H1 (cell line): Measurements from ENCODE around the gene GPR156. TPM values are rescaled to one million over a fixed set of nuclear protein-coding genes. Genes with fewer than 3 reads are reported as not detected.
"Not testable (repeated sequence)": the region's sequence is repeated elsewhere in the genome, so short reads cannot be mapped to it uniquely, and the experiment has no call there.

Experiments used
- CTCF ChIA-PET: fragments of 300-600 bp; sonication (Branson Sonifier 250); formaldehyde crosslinking; loops from one replicate; lab custom pipeline; 2021; ENCODE audit not compliant: partially characterized antibody; lab: Charles Lee
- POLR2A ChIA-PET: fragments of 300-600 bp; sonication (Branson Sonifier 250); formaldehyde crosslinking; loops from one replicate; lab custom pipeline; 2021; ENCODE audit warnings: inconsistent platforms; ENCODE audit not compliant: partially characterized antibody; lab: Charles Lee
- DNase-seq, 2 experiments: peaks; one replicate each; pipeline versions ENCODE4 v3.0.0 to v3.0.0-alpha.2; 2010 to 2022; ENCODE audit warnings: low spot score in 2 of 2, low read depth in 1 of 2, mixed read lengths in 1 of 2
- FAIRE-seq: peaks from 2 replicates; lab custom pipeline; 2011; peaks lifted over from hg19 to GRCh38; lab: Jason Lieb, UNC
- H2AFZ ChIP-seq: 2 replicates; pipeline ENCODE4 v1.8.1; 2012; ENCODE audit warnings: low read length, inconsistent platforms
- H2AK5ac ChIP-seq: 2 replicates; pipeline ENCODE4 v1.6.1; 2013; ENCODE audit warnings: low read depth, low read length
- H2BK120ac ChIP-seq: replicated peaks from 2 replicates; pipeline ENCODE3; 2013; ENCODE audit warnings: low read depth, low read length, inconsistent platforms
- H2BK12ac ChIP-seq: 2 replicates; pipeline ENCODE4 v1.6.1; 2013; ENCODE audit warnings: low read depth, low read length
- H2BK15ac ChIP-seq: 2 replicates; pipeline ENCODE4 v1.6.1; 2013; ENCODE audit warnings: low read length
- H2BK20ac ChIP-seq: 2 replicates; pipeline ENCODE4 v1.6.1; 2013; ENCODE audit warnings: low read length
- H2BK5ac ChIP-seq: 2 replicates; pipeline ENCODE4 v1.6.1; 2013; ENCODE audit warnings: low read depth, low read length
- H3K14ac ChIP-seq: 2 replicates; pipeline ENCODE4 v1.6.1; 2013; ENCODE audit warnings: inconsistent platforms; ENCODE audit not compliant: insufficient read length
- H3K18ac ChIP-seq: 2 replicates; pipeline ENCODE4 v1.6.1; 2013; ENCODE audit warnings: low read length; ENCODE audit errors: extremely low read depth
- H3K23ac ChIP-seq: 2 replicates; pipeline ENCODE4 v1.6.1; 2013; ENCODE audit warnings: inconsistent platforms; ENCODE audit not compliant: insufficient read length
- H3K23me2 ChIP-seq: 2 replicates; pipeline ENCODE4 v1.6.1; 2013; ENCODE audit warnings: low read depth, low read length
- H3K27ac ChIP-seq: 2 replicates; pipeline ENCODE4 v1.6.1; 2011; ENCODE audit warnings: low read depth, low read length, inconsistent platforms
- H3K27me3 ChIP-seq, 4 experiments: replicated peaks in 1 of 4; 1 replicate in 1 of 4; 2 replicates in 3 of 4; pipeline versions ENCODE4 v1.6.1 to v1.8.1; 2011 to 2013; ENCODE audit warnings: low read length in 3 of 4, mild to moderate bottlenecking in 3 of 4, inconsistent platforms in 2 of 4, mixed read lengths in 2 of 4, moderate library complexity in 1 of 4; ENCODE audit not compliant: control insufficient read depth in 3 of 4, insufficient read depth in 3 of 4; ENCODE audit errors: extremely low read depth in 1 of 4
- H3K36me3 ChIP-seq, 4 experiments: 2 replicates each; pipeline versions ENCODE4 v1.6.1 to v1.8.1; 2011 to 2013; ENCODE audit warnings: mild to moderate bottlenecking in 4 of 4, low read length in 3 of 4, moderate library complexity in 2 of 4, control low read depth in 1 of 4, inconsistent platforms in 1 of 4; ENCODE audit not compliant: insufficient read depth in 4 of 4, control insufficient read depth in 2 of 4
- H3K4ac ChIP-seq: replicated peaks from 2 replicates; pipeline ENCODE3; 2013; ENCODE audit warnings: low read length, low read depth, mixed read lengths, inconsistent platforms; ENCODE audit not compliant: insufficient read length
- H3K4me1 ChIP-seq, 4 experiments: replicated peaks in 1 of 4; 1 replicate in 1 of 4; 2 replicates in 3 of 4; pipeline versions ENCODE4 v1.6.1 to v1.8.1; 2011 to 2013; ENCODE audit warnings: low read length in 3 of 4, inconsistent platforms in 2 of 4, mixed read lengths in 1 of 4; ENCODE audit not compliant: insufficient read depth in 4 of 4, control insufficient read depth in 3 of 4
- H3K4me2 ChIP-seq, 2 experiments: 2 replicates each; pipeline versions ENCODE4 v1.6.1 to v1.8.1; 2011 to 2013; ENCODE audit warnings: low read depth in 2 of 2, low read length in 2 of 2, control low read depth in 1 of 2, inconsistent platforms in 1 of 2, mild to moderate bottlenecking in 1 of 2; ENCODE audit not compliant: insufficient read depth in 1 of 2
- H3K4me3 ChIP-seq, 4 experiments: fragments of 200-600, 300-600 bp in 1 of 4; sonication (generic), shearing (Covaris generic), sonication (Bioruptor Twin) in 1 of 4; 2 replicates each; pipeline versions ENCODE4 v1.5.1 to v1.8.1; 2011 to 2016; ENCODE audit warnings: low read length in 4 of 4, low read depth in 3 of 4, control low read depth in 2 of 4, inconsistent platforms in 2 of 4, mild to moderate bottlenecking in 2 of 4, mixed read lengths in 1 of 4, moderate library complexity in 1 of 4; ENCODE audit not compliant: insufficient read depth in 2 of 4; ENCODE audit errors: extremely low read depth in 1 of 4
- H3K56ac ChIP-seq: replicated peaks from 2 replicates; pipeline ENCODE3; 2013; ENCODE audit warnings: low read depth, mild to moderate bottlenecking, mixed read lengths, low read length, inconsistent platforms; ENCODE audit not compliant: insufficient read length
- H3K79me1 ChIP-seq: 2 replicates; pipeline ENCODE4 v1.6.1; 2013; ENCODE audit warnings: low read depth, low read length, control low read depth
- H3K79me2 ChIP-seq, 2 experiments: 2 replicates each; pipeline versions ENCODE4 v1.6.1 to v1.8.1; 2012 to 2013; ENCODE audit warnings: low read length in 2 of 2, mild to moderate bottlenecking in 2 of 2, inconsistent platforms in 1 of 2; ENCODE audit not compliant: insufficient read depth in 2 of 2, control insufficient read depth in 1 of 2
- H3K9ac ChIP-seq, 4 experiments: replicated peaks in 1 of 4; 1 replicate in 1 of 4; 2 replicates in 3 of 4; pipeline versions ENCODE4 v1.6.1 to v1.8.1; 2011 to 2013; ENCODE audit warnings: low read depth in 3 of 4, low read length in 3 of 4, control low read depth in 2 of 4, mild to moderate bottlenecking in 2 of 4, moderate library complexity in 2 of 4, inconsistent platforms in 1 of 4; ENCODE audit errors: extremely low read depth in 1 of 4
- H3K9me3 ChIP-seq, 2 experiments: 2 replicates each; pipeline versions ENCODE4 v1.6.1 to v1.8.1; 2012 to 2013; ENCODE audit warnings: mild to moderate bottlenecking in 2 of 2, moderate library complexity in 2 of 2, control low read depth in 1 of 2, inconsistent platforms in 1 of 2, low read depth in 1 of 2, low read length in 1 of 2, mixed read lengths in 1 of 2; ENCODE audit not compliant: insufficient read depth in 2 of 2
- H4K20me1 ChIP-seq, 2 experiments: replicated peaks in 1 of 2; 2 replicates each; pipeline versions ENCODE3 to v1.8.1; 2011 to 2013; ENCODE audit warnings: inconsistent platforms in 2 of 2, low read length in 2 of 2, mild to moderate bottlenecking in 1 of 2; ENCODE audit not compliant: insufficient read depth in 2 of 2, control insufficient read depth in 1 of 2
- H4K5ac ChIP-seq: 2 replicates; pipeline ENCODE4 v1.6.1; 2013; ENCODE audit warnings: low read length, low read depth, mixed read lengths, inconsistent platforms; ENCODE audit not compliant: insufficient read length
- H4K8ac ChIP-seq: 2 replicates; pipeline ENCODE4 v1.8.0; 2013; ENCODE audit warnings: mild to moderate bottlenecking, moderate library complexity, low read length, inconsistent platforms; ENCODE audit not compliant: insufficient read depth; ENCODE audit errors: extremely low read depth
- H4K91ac ChIP-seq: replicated peaks from 2 replicates; pipeline ENCODE3; 2013; ENCODE audit warnings: low read length, mixed read lengths, inconsistent platforms; ENCODE audit not compliant: insufficient read length
- WGBS, 2 experiments: shearing (Covaris generic) in 1 of 2; methylation state at CpG; one replicate each; pipeline versions ENCODE4 v1.1.6 to v1.1.7; 2013 to 2015; ENCODE audit warnings: low lambda C conversion rate in 2 of 2, mixed read lengths in 2 of 2, inconsistent platforms in 1 of 2, low coverage in 1 of 2, missing lambda C conversion rate in 1 of 2; ENCODE audit not compliant: insufficient replicate concordance in 2 of 2, insufficient coverage in 1 of 2, insufficient read length in 1 of 2; ENCODE audit errors: extremely low coverage in 1 of 2, missing lambda C conversion rate in 1 of 2; 5-methylcytosine and 5-hydroxymethylcytosine counted together
- polyA plus RNA-seq, 7 experiments: library from polyadenylated mRNA; depleted of rRNA in 3 of 7; stranded (reverse) in 5 of 7; unstranded in 2 of 7; fragments of >200 nt in 5 of 7; fragments of 200-250 nt in 2 of 7; gene quantifications; 1 replicate in 5 of 7; 2 replicates in 1 of 7; 4 replicates in 1 of 7; pipeline versions ENCODE4 v1.2.1 to v1.2.3, GENCODE V29; 2011 to 2013; ENCODE audit warnings: missing spikeins in 2 of 7, mixed read lengths in 2 of 7
- total RNA-seq: library from RNA; stranded (reverse); fragmentation: NEBNext Ultra II Directional; extraction: Animal tissue kit (Norgen Biotek cat#: 25700); gene quantifications from 2 replicates; pipeline ENCODE4 v1.2.1, GENCODE V29; 2021

Gene GPR156
- total and polyA plus RNA-seq, 2 of the 8 experiments (the other 6 are each of a cell fraction or from before 2014, with no cell fraction given) = 1.6 to 1.8 TPM

GRCh38 chr3:120155694-120156093 lies 129.3 kb downstream of the GPR156 start:
- DNase-seq, FAIRE-seq, H3K27ac ChIP-seq, POLR2A ChIA-PET, H4K5ac ChIP-seq, CTCF ChIA-PET, H2BK5ac ChIP-seq, H3K4me1 ChIP-seq, H3K79me1 ChIP-seq, H3K18ac ChIP-seq, H3K56ac ChIP-seq, H3K23me2 ChIP-seq, H3K14ac ChIP-seq, H2BK15ac ChIP-seq, H4K8ac ChIP-seq, H4K20me1 ChIP-seq, H3K27me3 ChIP-seq, H2AK5ac ChIP-seq, H3K4me2 ChIP-seq, H2BK20ac ChIP-seq, H2AFZ ChIP-seq, H2BK120ac ChIP-seq, H3K79me2 ChIP-seq, H3K23ac ChIP-seq, H4K91ac ChIP-seq, H3K9ac ChIP-seq, H3K4me3 ChIP-seq, H2BK12ac ChIP-seq, H3K4ac ChIP-seq, H3K36me3 ChIP-seq: not testable (repeated sequence)
- 78% methylated on average over 3 of the region's 3 CpGs; no CpG with 5 or more reads in 1 of the 2 experiments for WGBS, 2 experiments
- peaks cover 16% of the 10 kb centered on the region in 2 experiments for H3K9me3 ChIP-seq
